ENCODE results near the gene METTL16.
"Not testable (repeated sequence)": the region's sequence is repeated elsewhere in the genome, so short reads cannot be mapped to it uniquely, and the experiment has no call there.

Gene METTL16

GRCh38 chr17:2531243-2531954, 19.7 kb upstream of the METTL16 start:
- not testable (repeated sequence) for H3K4me1 ChIP-seq (ENCODE audit: insufficient read depth, low read length); H2AFZ ChIP-seq (ENCODE audit: low read depth, low read length); H3K9me3 ChIP-seq (ENCODE audit: low read length); H3K27me3 ChIP-seq (ENCODE audit: insufficient read depth, low read length); H3K36me3 ChIP-seq (ENCODE audit: insufficient read depth, low read length); H3K4me3 ChIP-seq (ENCODE audit: low read length)

GRCh38 chr17:2521775-2522410, 10.2 kb upstream of the METTL16 start:
- not testable (repeated sequence) for H3K4me1 ChIP-seq (ENCODE audit: insufficient read depth, low read length); H2AFZ ChIP-seq (ENCODE audit: low read depth, low read length); H3K27me3 ChIP-seq (ENCODE audit: insufficient read depth, low read length); H3K4me3 ChIP-seq (ENCODE audit: low read length); H3K9me3 ChIP-seq (ENCODE audit: low read length); H3K36me3 ChIP-seq (ENCODE audit: insufficient read depth, low read length)

GRCh38 chr17:2521257-2521656, 9.6 kb upstream of the METTL16 start:
- no peaks in the 10 kb centered on the region for H3K9me3 ChIP-seq (ENCODE audit: low read length)
- H3K27me3 ChIP-seq (ENCODE audit: insufficient read depth, low read length), result no peaks in the 10 kb centered on the region
- H2AFZ ChIP-seq (ENCODE audit: low read depth, low read length), result no peak overlapping the region
- H3K36me3 ChIP-seq (ENCODE audit: insufficient read depth, low read length), result no peaks in the 10 kb centered on the region
- H3K4me3 ChIP-seq (ENCODE audit: low read length), result no peak overlapping the region
- H3K4me1 ChIP-seq (ENCODE audit: insufficient read depth, low read length), result no peaks in the 10 kb centered on the region

- Histone ChIP-seq H3K9me3 (ENCODE audit: low read length) (no peaks in the 10 kb centered on the region), H3K4me1 (ENCODE audit: insufficient read depth, low read length) (no peaks in the 10 kb centered on the region), H3K36me3 (ENCODE audit: insufficient read depth, low read length) (no peaks in the 10 kb centered on the region), H3K27me3 (ENCODE audit: insufficient read depth, low read length) (no peaks in the 10 kb centered on the region), H3K4me3 (ENCODE audit: low read length) (no peak overlapping the region), H2AFZ (ENCODE audit: low read depth, low read length) (no peak overlapping the region)
These were observed 5.9 kb upstream of the METTL16 start for GRCh38 chr17:2517539-2517938.

DNA sequence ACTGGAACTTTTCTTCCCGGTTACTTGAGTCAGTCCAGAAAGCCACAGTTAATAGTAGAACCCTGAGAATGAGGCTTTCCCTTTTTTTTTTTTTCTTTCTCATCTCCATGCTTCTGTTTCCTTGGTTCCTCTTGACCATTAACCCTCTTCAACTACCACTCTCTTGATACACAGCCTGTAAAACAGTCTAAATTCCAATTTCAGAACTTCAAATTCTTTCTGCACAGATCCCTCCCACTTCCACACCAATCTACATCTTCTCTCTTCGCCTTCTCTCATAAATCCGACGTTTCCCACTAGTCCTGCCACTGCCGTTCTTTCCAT, 588 bp downstream of the METTL16 start:
- no peaks in the 10 kb centered on the region for H3K27me3 ChIP-seq (ENCODE audit: insufficient read depth, low read length)
- peaks cover 3% of the 10 kb centered on the region for H3K36me3 ChIP-seq (ENCODE audit: insufficient read depth, low read length)

GRCh38 chr17:2510559-2510958, 1.1 kb downstream of the METTL16 start:
- H3K4me3 ChIP-seq (ENCODE audit: low read length), result peak overlapping the region; percentile 96
- H3K27me3 ChIP-seq (ENCODE audit: insufficient read depth, low read length), result no peaks in the 10 kb centered on the region
- H3K4me1 ChIP-seq (ENCODE audit: insufficient read depth, low read length), result peaks cover 6% of the 10 kb centered on the region
- no peak overlapping the region for H2AFZ ChIP-seq (ENCODE audit: low read depth, low read length)
- H3K9me3 ChIP-seq (ENCODE audit: low read length), result peaks cover 6% of the 10 kb centered on the region
- H3K36me3 ChIP-seq (ENCODE audit: insufficient read depth, low read length), result peaks cover 3% of the 10 kb centered on the region

More for the DNA sequence above, 588 bp downstream of the METTL16 start:
- Histone ChIP-seq H2AFZ (ENCODE audit: low read depth, low read length) (peak overlapping the region; percentile 38), H3K4me1 (ENCODE audit: insufficient read depth, low read length) (peaks cover 6% of the 10 kb centered on the region), H3K4me3 (ENCODE audit: low read length) (peak overlapping the region; percentile 96), H3K9me3 (ENCODE audit: low read length) (peaks cover under 1% of the 10 kb centered on the region)

DNA sequence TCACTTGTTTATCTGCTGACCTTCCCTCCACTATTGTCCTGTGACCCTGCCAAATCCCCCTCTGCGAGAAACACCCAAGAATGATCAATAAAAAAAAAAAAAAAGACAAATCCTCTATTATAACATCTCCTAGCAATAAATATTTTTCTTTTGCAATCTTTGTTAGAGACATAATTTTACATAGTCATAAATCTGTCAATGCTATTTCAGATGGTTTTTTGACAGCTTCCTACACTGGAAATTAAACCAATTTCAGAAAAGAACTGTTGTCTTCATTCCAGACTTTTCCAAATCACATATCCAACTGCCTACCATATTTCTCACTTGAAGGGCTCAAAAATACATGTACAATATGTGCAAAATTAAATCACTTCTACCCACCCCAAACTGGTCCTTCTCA, 3.7 kb downstream of the METTL16 start:
- peaks cover 14% of the 10 kb centered on the region for H3K9me3 ChIP-seq (ENCODE audit: low read length)
- peaks cover 6% of the 10 kb centered on the region for H3K4me1 ChIP-seq (ENCODE audit: insufficient read depth, low read length)
- H3K4me3 ChIP-seq (ENCODE audit: low read length), result no peak overlapping the region
- peaks cover 3% of the 10 kb centered on the region for H3K36me3 ChIP-seq (ENCODE audit: insufficient read depth, low read length)
- no peaks in the 10 kb centered on the region for H3K27me3 ChIP-seq (ENCODE audit: insufficient read depth, low read length)
- no peak overlapping the region for H2AFZ ChIP-seq (ENCODE audit: low read depth, low read length)

DNA sequence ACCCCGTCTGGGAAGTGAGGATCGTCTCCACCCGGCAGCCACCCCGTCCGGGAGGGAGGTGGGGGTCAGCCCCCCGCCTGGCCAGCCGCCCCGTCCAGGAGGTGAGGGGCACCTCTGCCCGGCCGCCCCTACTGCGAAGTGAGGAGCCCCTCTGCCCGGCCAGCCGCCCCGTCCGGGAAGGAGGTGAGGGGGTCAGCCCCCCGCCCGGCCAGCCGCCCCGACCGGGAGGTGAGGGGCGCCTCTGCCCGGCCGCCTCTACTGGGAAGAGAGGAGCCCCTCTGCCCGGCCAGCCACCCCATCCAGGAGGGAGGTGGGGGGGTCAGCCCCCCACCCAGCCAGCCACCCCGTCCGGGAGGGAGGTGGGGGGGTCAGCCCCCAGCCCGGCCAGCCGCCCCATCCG, 4.7 kb downstream of the METTL16 start:
- H3K4me3 ChIP-seq (ENCODE audit: low read length); H3K36me3 ChIP-seq (ENCODE audit: insufficient read depth, low read length); H2AFZ ChIP-seq (ENCODE audit: low read depth, low read length); H3K4me1 ChIP-seq (ENCODE audit: insufficient read depth, low read length); H3K27me3 ChIP-seq (ENCODE audit: insufficient read depth, low read length): not testable (repeated sequence)
- H3K9me3 ChIP-seq (ENCODE audit: low read length), result peaks cover 15% of the 10 kb centered on the region

DNA sequence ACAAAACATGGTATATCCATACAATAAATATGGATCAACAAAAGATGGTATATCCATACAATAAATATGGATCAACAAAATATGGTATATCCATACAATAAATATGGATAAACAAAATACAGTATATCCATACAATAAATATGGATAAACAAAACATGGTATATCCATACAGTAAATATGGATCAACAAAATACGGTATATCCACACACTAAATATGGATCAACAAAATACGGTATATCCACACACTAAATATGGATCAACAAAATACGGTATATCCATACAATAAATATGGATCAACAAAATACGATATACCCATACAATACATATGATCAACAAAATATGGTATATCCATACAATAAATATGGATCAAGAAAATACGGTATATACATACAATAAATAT, 8.1 kb downstream of the METTL16 start:
- Histone ChIP-seq H3K36me3 (ENCODE audit: insufficient read depth, low read length) (peaks cover 26% of the 10 kb centered on the region), H3K9me3 (ENCODE audit: low read length) (peaks cover 15% of the 10 kb centered on the region), H2AFZ (ENCODE audit: low read depth, low read length) (no peak overlapping the region), H3K4me3 (ENCODE audit: low read length) (no peak overlapping the region), H3K27me3 (ENCODE audit: insufficient read depth, low read length) (no peaks in the 10 kb centered on the region), H3K4me1 (ENCODE audit: insufficient read depth, low read length) (no peaks in the 10 kb centered on the region)

GRCh38 chr17:2502871-2503580, 8.7 kb downstream of the METTL16 start:
- Histone ChIP-seq H3K9me3 (ENCODE audit: low read length) (peaks cover 15% of the 10 kb centered on the region), H2AFZ (ENCODE audit: low read depth, low read length) (no peak overlapping the region), H3K27me3 (ENCODE audit: insufficient read depth, low read length) (no peaks in the 10 kb centered on the region), H3K36me3 (ENCODE audit: insufficient read depth, low read length) (peaks cover 25% of the 10 kb centered on the region), H3K4me3 (ENCODE audit: low read length) (no peak overlapping the region), H3K4me1 (ENCODE audit: insufficient read depth, low read length) (no peaks in the 10 kb centered on the region)

GRCh38 chr17:2500446-2500845, 11.2 kb downstream of the METTL16 start:
- Histone ChIP-seq H3K9me3 (ENCODE audit: low read length) (peaks cover 8% of the 10 kb centered on the region), H3K27me3 (ENCODE audit: insufficient read depth, low read length) (no peaks in the 10 kb centered on the region), H3K36me3 (ENCODE audit: insufficient read depth, low read length) (peaks cover 32% of the 10 kb centered on the region), H3K4me3 (ENCODE audit: low read length) (no peak overlapping the region), H3K4me1 (ENCODE audit: insufficient read depth, low read length) (no peaks in the 10 kb centered on the region), H2AFZ (ENCODE audit: low read depth, low read length) (no peak overlapping the region)

DNA sequence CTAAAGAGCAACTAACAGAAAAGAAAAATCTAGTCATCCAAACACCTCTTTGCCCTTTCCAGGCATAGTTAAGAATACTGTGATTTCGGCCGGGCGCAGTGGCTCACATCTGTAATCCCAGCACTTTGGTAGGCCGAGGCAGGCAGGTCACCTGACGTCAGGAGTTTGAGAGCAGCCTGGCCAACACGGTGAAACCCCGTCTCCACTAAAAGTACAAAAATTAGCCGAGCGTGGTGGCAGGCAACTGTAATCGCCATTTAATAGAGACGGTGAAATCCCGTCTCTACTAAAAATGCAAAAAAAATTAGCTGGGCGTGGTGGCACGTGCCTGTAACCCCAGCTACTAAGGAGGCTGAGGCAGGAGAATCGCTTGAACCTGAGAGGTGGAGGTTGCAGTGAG, 22.4 kb downstream of the METTL16 start:
- not testable (repeated sequence) for H3K9me3 ChIP-seq (ENCODE audit: low read length); H3K4me3 ChIP-seq (ENCODE audit: low read length); H3K27me3 ChIP-seq (ENCODE audit: insufficient read depth, low read length)

GRCh38 chr17:2487306-2487705, 24.4 kb downstream of the METTL16 start:
- Histone ChIP-seq H3K4me3 (ENCODE audit: low read length) (no peak overlapping the region), H3K4me1 (ENCODE audit: insufficient read depth, low read length) (peaks cover 13% of the 10 kb centered on the region), H3K36me3 (ENCODE audit: insufficient read depth, low read length) (peaks cover 5% of the 10 kb centered on the region), H3K9me3 (ENCODE audit: low read length) (no peaks in the 10 kb centered on the region), H3K27me3 (ENCODE audit: insufficient read depth, low read length) (no peaks in the 10 kb centered on the region), H2AFZ (ENCODE audit: low read depth, low read length) (no peak overlapping the region)

More for the DNA sequence above, 22.4 kb downstream of the METTL16 start:
- not testable (repeated sequence) for H2AFZ ChIP-seq (ENCODE audit: low read depth, low read length); H3K36me3 ChIP-seq (ENCODE audit: insufficient read depth, low read length)
- H3K4me1 ChIP-seq (ENCODE audit: insufficient read depth, low read length), result peaks cover 13% of the 10 kb centered on the region
